ENCODE measurements around the gene MEX3B. TPM values are rescaled to one million over a fixed set of nuclear protein-coding genes. Genes with fewer than 3 reads are reported as not detected.
A peak's percentile ranks its signal among the peaks of the same experiment; 100 is the strongest.

MEX3B gene
- total RNA-seq, 5 donors from 2014 or later (not counting 1 experiment from before 2014, with no cell fraction given), result 1.5 to 2.8 (median 1.6) TPM

DNA sequence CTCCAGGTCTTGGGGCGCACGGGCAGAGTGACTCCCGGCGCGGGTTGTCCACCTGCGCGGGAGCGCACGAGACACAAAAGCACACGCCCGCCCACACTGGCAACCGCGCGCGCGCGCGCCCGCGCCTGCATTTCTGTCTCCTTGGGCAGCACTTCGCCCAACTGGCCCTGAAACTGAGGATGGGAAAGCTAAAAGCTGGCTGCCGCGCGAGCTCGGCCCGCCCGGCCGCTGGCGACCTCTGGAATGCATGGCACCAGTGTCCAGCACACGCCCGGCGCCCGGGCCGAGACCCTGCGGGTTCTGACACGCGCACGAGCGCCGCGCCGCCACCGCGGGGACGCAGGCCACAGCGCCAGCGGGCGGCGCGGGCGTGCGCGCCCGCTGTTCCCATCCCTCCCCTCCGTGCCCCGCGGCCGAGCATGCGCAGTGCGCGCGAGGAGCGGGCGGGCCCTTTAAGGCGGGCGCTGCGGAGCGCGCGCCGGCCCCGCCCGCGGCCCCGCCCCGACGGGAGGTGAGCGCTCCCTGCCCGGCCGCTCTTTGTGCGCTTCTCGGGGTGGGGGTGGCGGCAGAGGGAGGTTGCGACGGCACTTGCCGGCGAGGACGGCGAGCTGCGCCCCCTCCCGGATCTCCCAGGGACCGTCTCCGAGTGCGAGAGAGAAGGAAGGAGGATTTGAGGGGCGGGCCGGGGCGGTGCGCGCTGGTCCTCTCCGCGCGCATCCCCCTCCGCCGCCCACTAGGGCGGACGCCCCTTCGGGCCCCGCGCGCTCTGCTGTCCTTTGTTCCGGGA is 1.0 kb upstream of the MEX3B start:
- ATAC-seq (replicated peaks in 1 of 4), result peak; percentile 75 to 83 (median 78)
- no peaks in the 10 kb centered on the region for H3K36me3 ChIP-seq (ENCODE audit: control insufficient read depth in 2 of 2, extremely low read depth in 1 of 2, insufficient read depth in 1 of 2, low read length in 1 of 2)

DNA sequence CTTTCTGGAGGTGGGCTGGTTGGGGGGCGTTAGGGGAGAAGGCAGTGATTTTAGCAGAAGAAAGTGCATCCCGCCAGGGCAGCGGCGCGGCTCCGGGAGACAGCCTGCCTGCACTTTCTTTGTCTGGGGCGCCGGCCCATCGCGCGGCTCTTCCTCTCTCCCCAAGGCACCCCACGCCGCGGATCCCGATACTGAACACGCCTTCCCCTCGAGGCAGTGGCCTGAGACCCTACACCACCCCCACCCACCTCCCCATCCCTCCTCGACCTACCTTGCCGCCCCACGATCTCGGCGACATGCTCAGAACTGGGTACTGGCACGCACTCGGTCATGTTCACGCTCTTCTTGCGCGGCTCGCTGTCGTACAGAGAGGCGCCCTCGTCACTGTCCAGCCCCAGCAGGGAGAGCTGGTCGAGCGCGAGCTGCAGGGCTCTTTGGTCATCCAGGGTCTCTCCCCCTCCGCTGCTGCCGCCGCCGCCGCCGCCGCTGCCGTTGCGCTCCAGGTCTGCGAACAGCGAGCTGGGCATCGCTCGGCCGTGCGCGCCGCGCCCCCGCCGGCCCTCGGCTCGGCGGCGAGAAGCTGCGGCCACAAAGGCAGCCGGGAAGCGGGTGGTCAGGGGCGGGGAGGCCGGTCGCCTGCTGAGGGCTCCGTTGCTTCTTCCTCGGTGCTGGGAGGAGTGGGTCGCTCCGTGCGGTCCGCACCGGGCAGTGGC is 483 bp downstream of the MEX3B start:
- Mint-ChIP-seq H3K9me3 (no peaks in the 10 kb centered on the region), H3K27ac (peak overlapping the region in 1 of 2 donors; percentile 58), H3K27me3 (peaks cover 0 to 20% of the 10 kb centered on the region in 2 donors), H3K36me3 (no peaks in the 10 kb centered on the region), H3K4me3 (peak overlapping the region; percentile 81 to 91 (median 83)), H3K4me1 (peaks cover 4 to 18% (median 17%) of the 10 kb centered on the region in 3 donors)
- Histone ChIP-seq H3K27me3 (replicated peaks in 1 of 2; ENCODE audit: control insufficient read depth in 2 of 2, extremely low read depth in 1 of 2, insufficient read depth in 2 of 2, low read length in 1 of 2) (peaks cover 0 to 42% of the 10 kb centered on the region in 2 experiments), H3K36me3 (ENCODE audit: control insufficient read depth in 2 of 2, extremely low read depth in 1 of 2, insufficient read depth in 1 of 2, low read length in 1 of 2) (no peaks in the 10 kb centered on the region), H3K4me1 (ENCODE audit: control insufficient read depth in 1 of 2, extremely low read depth in 1 of 2, insufficient read depth in 2 of 2, low read length in 2 of 2) (peaks cover 3 to 28% of the 10 kb centered on the region in 2 experiments), H3K9me3 (no peaks in the 10 kb centered on the region), H3K4me3 (ENCODE audit: control insufficient read depth in 1 of 2, extremely low read depth in 1 of 2, low read length in 1 of 2) (peak overlapping the region; percentile 71 to 77), H3K27ac (ENCODE audit: low read length) (no peak overlapping the region)
- under 1% methylated on average over 64 of the region's 71 CpGs for WGBS (ENCODE audit: insufficient coverage)
- ATAC-seq (replicated peaks in 1 of 4) (no peak), DNase-seq (peak in 9 of 35 experiments; percentile 5 to 39 (median 13))
- CTCF ChIA-PET, result no interaction called here
- POLR2A ChIA-PET, result interaction anchor here in 1 of 2 donors (0.7 kb wide), 1 partner anchor 217 kb away, joined by 3 read pairs; the partner anchor contains the start of gene EFL1

More for the DNA sequence above, 1.0 kb upstream of the MEX3B start:
- ChIA-PET CTCF (no interaction called here), POLR2A (no interaction called here)
- Mint-ChIP-seq H3K36me3 (no peaks in the 10 kb centered on the region), H3K4me3 (peak overlapping the region; percentile 86 to 91 (median 87)), H3K9me3 (no peaks in the 10 kb centered on the region), H3K27me3 (peaks cover 5 to 26% of the 10 kb centered on the region in 2 donors), H3K27ac (peak overlapping the region; percentile 52 to 61), H3K4me1 (peaks cover 4 to 18% (median 17%) of the 10 kb centered on the region in 3 donors)
- Histone ChIP-seq H3K27ac (ENCODE audit: low read length) (peak overlapping the region; percentile 49), H3K4me1 (ENCODE audit: control insufficient read depth in 1 of 2, extremely low read depth in 1 of 2, insufficient read depth in 2 of 2, low read length in 2 of 2) (peaks cover 3 to 28% of the 10 kb centered on the region in 2 experiments), H3K9me3 (no peaks in the 10 kb centered on the region), H3K4me3 (ENCODE audit: control insufficient read depth in 1 of 2, extremely low read depth in 1 of 2, low read length in 1 of 2) (peak overlapping the region; percentile 77 to 97), H3K27me3 (replicated peaks in 1 of 2; ENCODE audit: control insufficient read depth in 2 of 2, extremely low read depth in 1 of 2, insufficient read depth in 2 of 2, low read length in 1 of 2) (peaks cover 0 to 42% of the 10 kb centered on the region in 2 experiments)
- peak; percentile 57 to 94 (median 83) for DNase-seq
- under 1% methylated on average over 108 of the region's 111 CpGs for WGBS (ENCODE audit: insufficient coverage)

DNA sequence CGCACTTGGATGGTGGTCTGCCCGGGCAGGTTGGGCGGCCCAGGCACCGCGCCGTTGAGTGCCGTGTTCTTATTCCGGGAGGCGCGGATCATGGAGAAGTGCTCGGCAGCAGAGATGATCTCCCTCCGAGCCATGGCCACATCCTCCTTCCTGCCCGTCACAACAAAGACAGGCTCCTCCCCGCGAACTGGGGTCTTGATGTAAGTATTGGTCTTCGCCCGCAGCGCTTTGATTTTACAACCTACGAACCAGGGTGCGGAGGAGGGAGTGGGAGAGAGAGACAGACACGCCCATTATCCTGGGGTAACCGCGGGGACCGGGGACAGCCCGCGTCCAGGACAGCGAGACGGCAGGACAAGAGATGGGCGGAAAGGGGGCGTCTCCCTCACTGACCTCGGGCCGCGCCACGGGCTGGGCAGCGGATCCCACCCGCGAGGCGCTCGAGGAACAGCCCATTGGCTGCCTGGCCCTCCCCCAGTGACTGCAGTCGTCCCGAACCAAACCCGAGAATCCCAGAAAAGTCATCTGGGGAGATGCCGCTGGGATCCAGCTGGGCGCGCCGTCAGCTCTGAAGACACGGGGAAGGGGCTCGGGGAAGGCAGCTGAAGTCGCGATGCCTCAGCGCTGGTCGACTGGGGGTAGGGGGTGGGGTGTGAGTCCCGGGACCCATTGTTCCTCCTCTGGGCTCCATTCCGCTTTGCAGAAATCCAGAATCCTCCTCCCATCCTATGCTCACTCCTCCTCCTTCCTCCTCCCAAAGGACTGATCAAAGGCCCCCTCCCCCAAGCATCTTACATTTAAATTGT is 1.2 kb downstream of the MEX3B start:
- DNase-seq (peak in 23 of 35 experiments; percentile 6 to 50 (median 32)), ATAC-seq (replicated peaks in 1 of 4) (no peak)
- Histone ChIP-seq H3K9me3 (no peaks in the 10 kb centered on the region), H3K4me1 (ENCODE audit: control insufficient read depth in 1 of 2, extremely low read depth in 1 of 2, insufficient read depth in 2 of 2, low read length in 2 of 2) (peaks cover 3 to 28% of the 10 kb centered on the region in 2 experiments), H3K36me3 (ENCODE audit: control insufficient read depth in 2 of 2, extremely low read depth in 1 of 2, insufficient read depth in 1 of 2, low read length in 1 of 2) (no peaks in the 10 kb centered on the region), H3K27ac (ENCODE audit: low read length) (no peak overlapping the region), H3K27me3 (replicated peaks in 1 of 2; ENCODE audit: control insufficient read depth in 2 of 2, extremely low read depth in 1 of 2, insufficient read depth in 2 of 2, low read length in 1 of 2) (peaks cover 0 to 42% of the 10 kb centered on the region in 2 experiments), H3K4me3 (ENCODE audit: control insufficient read depth in 1 of 2, extremely low read depth in 1 of 2, low read length in 1 of 2) (peak overlapping the region; percentile 71 to 77)
- 4% methylated on average over 36 of the region's 54 CpGs for WGBS (ENCODE audit: insufficient coverage)
- no peaks in the 10 kb centered on the region for H3K36me3 Mint-ChIP-seq
- no peak overlapping the region for H3K27ac Mint-ChIP-seq
- peaks cover 0 to 20% of the 10 kb centered on the region in 2 donors for H3K27me3 Mint-ChIP-seq
- peaks cover 4 to 18% (median 17%) of the 10 kb centered on the region in 3 donors for H3K4me1 Mint-ChIP-seq
- H3K4me3 Mint-ChIP-seq, result peak overlapping the region; percentile 81 to 91 (median 83)
- POLR2A ChIA-PET, result interaction anchor here in 1 of 2 donors (0.7 kb wide), 1 partner anchor 529 kb away, joined by 7 read pairs; no protein-coding TSS in a partner anchor
- CTCF ChIA-PET, result no interaction called here
- H3K9me3 Mint-ChIP-seq, result no peaks in the 10 kb centered on the region

DNA sequence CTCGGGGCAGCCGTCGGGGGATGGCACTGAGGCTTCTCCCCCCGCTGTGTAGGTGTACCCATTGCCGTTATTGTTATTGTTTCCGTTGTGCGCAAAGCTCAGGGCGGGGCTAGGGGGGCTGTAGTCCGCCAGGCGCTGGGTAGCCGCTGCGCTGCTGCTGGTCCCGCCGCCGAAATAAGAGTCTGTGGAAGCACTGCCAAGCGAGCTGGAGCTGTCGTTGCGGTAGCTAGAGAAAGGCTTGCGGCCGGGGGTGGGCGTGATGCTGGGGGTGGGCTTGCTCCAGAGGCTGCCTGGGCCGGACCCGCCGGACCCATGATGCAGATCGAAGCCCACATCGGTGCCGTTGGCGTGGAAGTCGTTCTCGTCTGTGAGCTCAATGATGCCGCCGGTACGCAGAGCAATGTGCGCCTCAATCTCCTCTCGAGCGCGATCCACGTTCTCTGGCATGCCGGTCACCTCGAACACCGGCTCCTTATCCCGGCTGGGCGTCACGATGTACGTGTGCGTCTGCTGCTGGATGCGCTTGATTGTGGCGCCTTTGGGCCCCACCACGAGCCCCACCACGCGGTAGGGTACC is 1.9 kb downstream of the MEX3B start:
- 62% methylated on average over 47 of the region's 51 CpGs for WGBS (ENCODE audit: insufficient coverage)
- no peak overlapping the region for H3K27ac ChIP-seq (ENCODE audit: low read length)
- peak in 1 of 35 experiments; percentile 6 for DNase-seq

DNA sequence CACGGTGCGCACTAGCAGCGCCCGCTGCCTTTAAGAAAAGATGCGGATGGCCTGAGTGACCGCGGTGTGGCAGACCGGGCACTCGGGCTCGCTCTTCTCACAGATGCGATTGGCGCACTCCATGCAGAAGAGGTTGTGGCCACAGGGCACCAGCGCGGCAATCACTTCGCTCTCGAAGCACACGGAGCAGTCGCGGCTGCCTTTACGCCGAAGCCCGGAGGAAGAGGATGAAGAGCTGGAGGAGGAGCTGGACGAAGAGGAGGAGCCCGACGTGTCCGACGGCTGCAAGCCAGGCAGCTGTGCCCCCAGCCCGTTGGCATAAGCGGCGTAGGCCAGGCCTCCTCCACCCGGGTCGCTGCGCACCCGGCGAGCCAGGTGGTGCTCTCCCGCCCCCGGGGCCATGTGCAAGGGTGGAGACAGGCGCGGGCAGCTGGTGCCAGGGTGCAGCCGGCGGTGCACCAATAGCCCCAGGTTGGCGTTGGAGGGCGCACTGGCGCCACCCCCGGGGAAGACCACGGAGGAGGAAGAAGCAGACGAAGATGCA is 2.6 kb downstream of the MEX3B start:
- ATAC-seq (replicated peaks in 1 of 4) (no peak), DNase-seq (no peak)
- H3K27me3 Mint-ChIP-seq, result peaks cover 4 to 14% of the 10 kb centered on the region in 2 donors
- H3K9me3 ChIP-seq, result no peaks in the 10 kb centered on the region
- no peak overlapping the region for H3K4me3 ChIP-seq (ENCODE audit: control insufficient read depth in 1 of 2, extremely low read depth in 1 of 2, low read length in 1 of 2)
- H3K4me1 ChIP-seq (ENCODE audit: control insufficient read depth in 1 of 2, extremely low read depth in 1 of 2, insufficient read depth in 2 of 2, low read length in 2 of 2), result peaks cover 3 to 28% of the 10 kb centered on the region in 2 experiments
- H3K4me1 Mint-ChIP-seq, result peaks cover 4 to 17% (median 17%) of the 10 kb centered on the region in 3 donors
- no peaks in the 10 kb centered on the region for H3K36me3 Mint-ChIP-seq
- ChIA-PET CTCF (no interaction called here), POLR2A (no interaction called here)
- H3K36me3 ChIP-seq (ENCODE audit: control insufficient read depth in 2 of 2, extremely low read depth in 1 of 2, insufficient read depth in 1 of 2, low read length in 1 of 2), result no peaks in the 10 kb centered on the region
- 94% methylated on average over 42 of the region's 47 CpGs for WGBS (ENCODE audit: insufficient coverage)
- H3K27me3 ChIP-seq (replicated peaks in 1 of 2; ENCODE audit: control insufficient read depth in 2 of 2, extremely low read depth in 1 of 2, insufficient read depth in 2 of 2, low read length in 1 of 2), result peaks cover 0 to 45% of the 10 kb centered on the region in 2 experiments
- H3K27ac Mint-ChIP-seq, result no peak overlapping the region
- no peaks in the 10 kb centered on the region for H3K9me3 Mint-ChIP-seq
- no peak overlapping the region for H3K27ac ChIP-seq (ENCODE audit: low read length)
- H3K4me3 Mint-ChIP-seq, result peak overlapping the region; percentile 36 to 91 (median 49)

More for the DNA sequence above, 1.9 kb downstream of the MEX3B start:
- Histone ChIP-seq H3K4me3 (ENCODE audit: control insufficient read depth in 1 of 2, extremely low read depth in 1 of 2, low read length in 1 of 2) (peak overlapping the region; percentile 71 to 77), H3K27me3 (replicated peaks in 1 of 2; ENCODE audit: control insufficient read depth in 2 of 2, extremely low read depth in 1 of 2, insufficient read depth in 2 of 2, low read length in 1 of 2) (peaks cover 0 to 42% of the 10 kb centered on the region in 2 experiments), H3K36me3 (ENCODE audit: control insufficient read depth in 2 of 2, extremely low read depth in 1 of 2, insufficient read depth in 1 of 2, low read length in 1 of 2) (no peaks in the 10 kb centered on the region), H3K9me3 (no peaks in the 10 kb centered on the region), H3K4me1 (ENCODE audit: control insufficient read depth in 1 of 2, extremely low read depth in 1 of 2, insufficient read depth in 2 of 2, low read length in 2 of 2) (peaks cover 3 to 28% of the 10 kb centered on the region in 2 experiments)
- H3K27me3 Mint-ChIP-seq, result peaks cover 4 to 20% of the 10 kb centered on the region in 2 donors
- ATAC-seq (replicated peaks in 1 of 4), result no peak
- H3K4me1 Mint-ChIP-seq, result peaks cover 4 to 18% (median 17%) of the 10 kb centered on the region in 3 donors
- no peaks in the 10 kb centered on the region for H3K9me3 Mint-ChIP-seq
- H3K36me3 Mint-ChIP-seq, result no peaks in the 10 kb centered on the region
- ChIA-PET POLR2A (no interaction called here), CTCF (no interaction called here)
- H3K27ac Mint-ChIP-seq, result no peak overlapping the region
- peak overlapping the region; percentile 81 to 91 (median 83) for H3K4me3 Mint-ChIP-seq
